Keratinocyte (primary cell): ENCODE data around the gene GZF1. TPM values are rescaled to one million over a fixed set of nuclear protein-coding genes. Genes with fewer than 3 reads are reported as not detected.

Source experiments
- DNase-seq: peaks from one replicate; pipeline ENCODE4 v3.0.0-alpha.2; 2011; ENCODE audit warnings: low read depth, missing footprints, low spot score
- FAIRE-seq: peaks from 2 replicates; lab custom pipeline; 2011; peaks lifted over from hg19 to GRCh38; lab: Jason Lieb, UNC
- H2AFZ ChIP-seq: 2 replicates; pipeline ENCODE4 v1.6.0; 2012; ENCODE audit warnings: low read length, control low read depth, inconsistent platforms; ENCODE audit not compliant: control insufficient read depth
- H3K27ac ChIP-seq: 2 replicates; pipeline ENCODE4 v1.5.1; 2011; ENCODE audit warnings: low read length; ENCODE audit not compliant: control insufficient read depth, insufficient read depth
- H3K27me3 ChIP-seq: 3 replicates; pipeline ENCODE4 v1.6.0; 2011; ENCODE audit warnings: low read length; ENCODE audit not compliant: control insufficient read depth, insufficient read depth; ENCODE audit errors: extremely low read depth
- H3K36me3 ChIP-seq, 2 experiments: 2 replicates in 1 of 2; 3 replicates in 1 of 2; pipeline ENCODE4 v1.5.1; 2011; ENCODE audit warnings: low read length in 2 of 2, mild to moderate bottlenecking in 1 of 2; ENCODE audit not compliant: control insufficient read depth in 2 of 2, insufficient read depth in 2 of 2; ENCODE audit errors: extremely low read depth in 1 of 2
- H3K4me1 ChIP-seq: 3 replicates; pipeline ENCODE4 v1.5.1; 2011; ENCODE audit warnings: low read length; ENCODE audit not compliant: control insufficient read depth, insufficient read depth; ENCODE audit errors: extremely low read depth
- H3K4me2 ChIP-seq: 3 replicates; pipeline ENCODE4 v1.6.0; 2011; ENCODE audit warnings: low read depth, low read length; ENCODE audit not compliant: control insufficient read depth, insufficient read depth; ENCODE audit errors: extremely low read depth
- H3K4me3 ChIP-seq, 3 experiments: fragments of 200-600 bp in 1 of 3; sonication (generic) in 1 of 3; 2 replicates in 2 of 3; 3 replicates in 1 of 3; pipeline ENCODE4 v1.5.1; 2011 to 2016; ENCODE audit warnings: low read length in 3 of 3, mild to moderate bottlenecking in 3 of 3, control low read depth in 2 of 3, inconsistent platforms in 1 of 3, low read depth in 1 of 3, mixed read lengths in 1 of 3, mixed run types in 1 of 3, moderate library complexity in 1 of 3; ENCODE audit not compliant: control insufficient read depth in 2 of 3, insufficient read depth in 2 of 3; ENCODE audit errors: extremely low read depth in 1 of 3
- H3K79me2 ChIP-seq: 2 replicates; pipeline ENCODE4 v1.6.0; 2012; ENCODE audit warnings: low read length; ENCODE audit not compliant: control insufficient read depth, insufficient read depth
- H3K9ac ChIP-seq: 3 replicates; pipeline ENCODE4 v1.6.0; 2011; ENCODE audit warnings: low read length; ENCODE audit not compliant: control insufficient read depth, insufficient read depth; ENCODE audit errors: extremely low read depth
- H3K9me1 ChIP-seq: 3 replicates; pipeline ENCODE4 v1.6.0; 2011; ENCODE audit warnings: low read length; ENCODE audit not compliant: control insufficient read depth, insufficient read depth; ENCODE audit errors: extremely low read depth
- H3K9me3 ChIP-seq: 2 replicates; pipeline ENCODE4 v1.5.1; 2012; ENCODE audit warnings: low read depth, low read length; ENCODE audit not compliant: control insufficient read depth
- H4K20me1 ChIP-seq: 3 replicates; pipeline ENCODE4 v1.6.0; 2011; ENCODE audit warnings: low read length; ENCODE audit not compliant: control insufficient read depth, insufficient read depth; ENCODE audit errors: extremely low read depth
- EZH2 ChIP-seq: IDR thresholded peaks from one replicate; pipeline ENCODE4 v1.6.1; 2012; ENCODE audit warnings: inconsistent platforms, mild to moderate bottlenecking, low read length, moderate library complexity
- dilution Hi-C: fragments of 300-500 bp; cut with MboI; formaldehyde crosslinking; loops from one replicate; pipeline ENCODE4 v1.7.0; 2020; ENCODE audit warnings: low sequenced_read_pairs; ENCODE audit not compliant: extremely low pct_ligation_motif_present
- polyA plus RNA-seq, 5 experiments: library from polyadenylated mRNA; depleted of rRNA in 3 of 5; stranded (reverse) in 3 of 5; stranded (forward) in 1 of 5; unstranded in 1 of 5; fragments of >200 nt; gene quantifications; 1 replicate in 1 of 5; 2 replicates in 3 of 5; 3 replicates in 1 of 5; pipeline versions ENCODE4 v1.2.1 to v1.2.3, GENCODE V29; 2011 to 2012; ENCODE audit warnings: missing spikeins in 2 of 5, low read depth in 1 of 5, low replicate concordance in 1 of 5
- TF ChIP-seq, protein P1 (sequence below), 3 experiments: IDR thresholded peaks in 1 of 3; conservative IDR thresholded peaks in 1 of 3; optimal IDR thresholded peaks in 1 of 3; 2 replicates in 2 of 3; 3 replicates in 1 of 3; pipeline versions ENCODE3 to v1.5.1; 2011; ENCODE audit warnings: low read length in 3 of 3, mild to moderate bottlenecking in 3 of 3, moderate library complexity in 2 of 3, control low read depth in 1 of 3, inconsistent platforms in 1 of 3; ENCODE audit not compliant: insufficient read depth in 2 of 3; ENCODE audit errors: extremely low read depth in 1 of 3

Gene GZF1
- polyA plus RNA-seq, 1 donor (not counting 4 experiments of a cell fraction or from before 2014, with no cell fraction given), result 11.7 TPM

GRCh38 chr20:23336476-23336875 lies 25.5 kb upstream of the GZF1 start:
- dilution Hi-C loops, result no loop called here
- Histone ChIP-seq H4K20me1 (no peaks in the 10 kb centered on the region), H3K27me3 (no peaks in the 10 kb centered on the region), H3K79me2 (no peaks in the 10 kb centered on the region), H3K9me1 (no peaks in the 10 kb centered on the region), H3K9me3 (no peaks in the 10 kb centered on the region), H3K9ac (no peak overlapping the region), H3K4me1 (no peaks in the 10 kb centered on the region), H3K27ac (no peak overlapping the region), H3K4me2 (no peak overlapping the region), H3K4me3 (no peak overlapping the region), H2AFZ (no peak overlapping the region), H3K36me3 (no peaks in the 10 kb centered on the region)
- no peak for TF ChIP-seq EZH2
- TF ChIP-seq, protein P1, sequence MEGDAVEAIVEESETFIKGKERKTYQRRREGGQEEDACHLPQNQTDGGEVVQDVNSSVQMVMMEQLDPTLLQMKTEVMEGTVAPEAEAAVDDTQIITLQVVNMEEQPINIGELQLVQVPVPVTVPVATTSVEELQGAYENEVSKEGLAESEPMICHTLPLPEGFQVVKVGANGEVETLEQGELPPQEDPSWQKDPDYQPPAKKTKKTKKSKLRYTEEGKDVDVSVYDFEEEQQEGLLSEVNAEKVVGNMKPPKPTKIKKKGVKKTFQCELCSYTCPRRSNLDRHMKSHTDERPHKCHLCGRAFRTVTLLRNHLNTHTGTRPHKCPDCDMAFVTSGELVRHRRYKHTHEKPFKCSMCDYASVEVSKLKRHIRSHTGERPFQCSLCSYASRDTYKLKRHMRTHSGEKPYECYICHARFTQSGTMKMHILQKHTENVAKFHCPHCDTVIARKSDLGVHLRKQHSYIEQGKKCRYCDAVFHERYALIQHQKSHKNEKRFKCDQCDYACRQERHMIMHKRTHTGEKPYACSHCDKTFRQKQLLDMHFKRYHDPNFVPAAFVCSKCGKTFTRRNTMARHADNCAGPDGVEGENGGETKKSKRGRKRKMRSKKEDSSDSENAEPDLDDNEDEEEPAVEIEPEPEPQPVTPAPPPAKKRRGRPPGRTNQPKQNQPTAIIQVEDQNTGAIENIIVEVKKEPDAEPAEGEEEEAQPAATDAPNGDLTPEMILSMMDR (optimal IDR thresholded peaks at IDR 0.05 in 1 of 3, IDR thresholded peaks at IDR 0.05 in 1 of 3, conservative IDR thresholded peaks at IDR 0.05 in 1 of 3; ENCODE audit: extremely low read depth in 1 of 3, insufficient read depth in 2 of 3, low read length in 3 of 3), result no peak
- FAIRE-seq, result no peak
- no peak for DNase-seq

DNA sequence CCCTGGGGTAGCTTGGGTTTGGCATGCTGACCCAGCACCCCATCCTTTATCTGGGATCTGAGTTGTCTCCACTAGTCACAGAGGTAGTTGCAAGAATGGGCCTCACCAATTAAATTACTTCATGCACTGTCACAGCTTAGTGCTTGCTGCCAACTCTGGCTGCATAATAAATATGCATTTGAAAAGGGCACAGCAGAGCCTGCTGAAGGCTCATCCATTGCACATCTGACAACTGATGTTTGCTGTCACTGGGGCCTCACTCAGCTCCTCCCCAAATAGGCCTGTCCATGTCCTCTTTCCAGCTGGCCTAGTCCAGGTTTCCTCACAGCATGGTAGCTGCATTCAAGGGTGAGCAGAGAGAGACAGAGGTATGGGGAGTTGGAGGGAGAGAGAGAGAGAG lies 24.7 kb upstream of the GZF1 start:
- H3K27me3 ChIP-seq, result no peaks in the 10 kb centered on the region
- no peak overlapping the region for H3K9ac ChIP-seq
- no peaks in the 10 kb centered on the region for H3K4me1 ChIP-seq
- TF ChIP-seq EZH2, result no peak
- TF ChIP-seq, protein P1 (optimal IDR thresholded peaks at IDR 0.05 in 1 of 3, IDR thresholded peaks at IDR 0.05 in 1 of 3, conservative IDR thresholded peaks at IDR 0.05 in 1 of 3; ENCODE audit: extremely low read depth in 1 of 3, insufficient read depth in 2 of 3, low read length in 3 of 3), result no peak
- no peak overlapping the region for H2AFZ ChIP-seq
- no peak overlapping the region for H3K4me3 ChIP-seq
- H3K36me3 ChIP-seq, result no peaks in the 10 kb centered on the region
- H3K9me1 ChIP-seq, result no peaks in the 10 kb centered on the region
- H3K79me2 ChIP-seq, result no peaks in the 10 kb centered on the region
- H3K4me2 ChIP-seq, result no peak overlapping the region
- dilution Hi-C loops, result no loop called here
- DNase-seq (no peak), FAIRE-seq (no peak)
- no peaks in the 10 kb centered on the region for H4K20me1 ChIP-seq
- H3K9me3 ChIP-seq, result no peaks in the 10 kb centered on the region
- H3K27ac ChIP-seq, result no peak overlapping the region
